ENCODE results near the gene SCARB2. TPM values are rescaled to one million over a fixed set of nuclear protein-coding genes. Genes with fewer than 3 reads are reported as not detected.

Gene SCARB2
- total and polyA plus RNA-seq, 2 experiments from 2014 or later: 17.7 to 41.0 TPM

GRCh38 chr4:76253511-76253910 lies 39.9 kb upstream of the SCARB2 start (continued):
- TF ChIP-seq ETS1 (IDR thresholded peaks at IDR 0.05) (no peak), JUNB (IDR thresholded peaks at IDR 0.05; ENCODE audit: unreplicated experiment) (no peak), POLR2AphosphoS5 (IDR thresholded peaks at IDR 0.05; ENCODE audit: low read depth) (no peak), CTCF (conservative IDR thresholded peaks at IDR 0.05; ENCODE audit: low read depth in 2 of 2) (no peak), ZNF114 (CRISPR knock-in tag; IDR thresholded peaks at IDR 0.05) (no peak), EZH2phosphoT487 (IDR thresholded peaks at IDR 0.05; ENCODE audit: unreplicated experiment) (no peak), REST (IDR thresholded peaks at IDR 0.05; ENCODE audit: unreplicated experiment) (no peak), STAT1 (IDR thresholded peaks at IDR 0.05; ENCODE audit: unreplicated experiment) (no peak), CREB1 (CRISPR knock-in tag; IDR thresholded peaks at IDR 0.05; ENCODE audit: low read depth) (no peak)

- DNase-seq (ENCODE audit: low spot score) (no peak), ATAC-seq (no peak)
- no peaks in the 10 kb centered on the region; the same call in 2 of the 3 replicates for H3K9me3 Mint-ChIP-seq
- peaks cover 35% of the 10 kb centered on the region for H3K27me3 ChIP-seq (ENCODE audit: insufficient read depth)
- peak overlapping the region; percentile 92 for H3K4me2 ChIP-seq
- no peak overlapping the region for H3K27ac ChIP-seq (ENCODE audit: low read depth)
- H3K4me1 Mint-ChIP-seq: peaks cover 13% of the 10 kb centered on the region
- peaks cover 6% of the 10 kb centered on the region; the same call in 1 of the 2 replicates for H3K9me2 ChIP-seq (ENCODE audit: insufficient read depth)
- no peaks in the 10 kb centered on the region for H3K79me2 ChIP-seq (replicated peaks; ENCODE audit: insufficient read depth)
- no peaks in the 10 kb centered on the region for H3K36me3 Mint-ChIP-seq (ENCODE audit: low read depth)
- peaks cover 16% of the 10 kb centered on the region for H3K4me1 ChIP-seq (ENCODE audit: insufficient read depth)
- TF ChIP-seq POLR2AphosphoS5 (IDR thresholded peaks at IDR 0.05; ENCODE audit: low read depth): no peak
- peak overlapping the region; percentile 54 for H3K4me3 ChIP-seq
- no peaks in the 10 kb centered on the region for H3K36me3 ChIP-seq (ENCODE audit: insufficient read depth)
- H3F3A ChIP-seq (replicated peaks; ENCODE audit: low read depth): 0 out of 2 replicates have a peak, but pooled peaks cover 3% of the 10 kb centered on the region
- H3K27ac Mint-ChIP-seq: no peak overlapping the region
- no peaks in the 10 kb centered on the region for H4K20me1 ChIP-seq (replicated peaks; ENCODE audit: insufficient read depth)
- peak overlapping the region; percentile 79 for H2AFZ ChIP-seq
- H3K4me3 Mint-ChIP-seq: peak overlapping the region; percentile 76
- H3K27me3 Mint-ChIP-seq (ENCODE audit: insufficient read depth, low read depth, poor library complexity): peaks cover 24% of the 10 kb centered on the region
Observed at GRCh38 chr4:76252271-76252653, 38.6 kb upstream of the SCARB2 start.
